GM18867 (cell line): ENCODE results near the gene MRPS14.
"Not testable (repeated sequence)": the region's sequence is repeated elsewhere in the genome, so short reads cannot be mapped to it uniquely, and the experiment has no call there.

Experiments
- ATAC-seq: cut with Tn5 transposase; IDR thresholded peaks from one replicate; pipeline ENCODE4 v1.9.1; 2021; ENCODE audit warnings: mild to moderate bottlenecking, moderate library complexity; ENCODE audit not compliant: unreplicated experiment

MRPS14 gene

GRCh38 chr1:175024773-175025172 lies 1.5 kb upstream of the MRPS14 start:
- ATAC-seq, result no peak

DNA sequence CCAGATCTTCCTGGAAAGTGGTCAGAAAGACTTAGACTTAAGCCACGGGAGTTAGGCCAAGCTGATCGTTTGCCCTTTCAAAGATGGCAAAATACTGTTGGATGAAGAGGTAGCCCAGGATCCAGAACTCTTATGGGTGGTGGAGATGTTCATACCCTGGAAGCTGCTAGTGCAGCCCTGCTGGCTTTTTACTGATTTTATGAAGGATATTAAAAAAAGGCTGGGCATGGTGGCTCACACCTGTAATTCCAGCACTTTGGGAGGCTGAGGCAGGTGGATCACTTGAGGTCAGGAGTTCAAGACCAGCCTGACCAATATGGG lies 657 bp upstream of the MRPS14 start:
- not testable (repeated sequence) for ATAC-seq

- no peak for ATAC-seq
Measured at GRCh38 chr1:175019524-175019923, 3.7 kb downstream of the MRPS14 start.

- ATAC-seq, result no peak
Measured at GRCh38 chr1:175015243-175015642, 8.0 kb downstream of the MRPS14 start.

- ATAC-seq, result no peak
Measured at GRCh38 chr1:175013445-175013844, 9.8 kb downstream of the MRPS14 start.

DNA sequence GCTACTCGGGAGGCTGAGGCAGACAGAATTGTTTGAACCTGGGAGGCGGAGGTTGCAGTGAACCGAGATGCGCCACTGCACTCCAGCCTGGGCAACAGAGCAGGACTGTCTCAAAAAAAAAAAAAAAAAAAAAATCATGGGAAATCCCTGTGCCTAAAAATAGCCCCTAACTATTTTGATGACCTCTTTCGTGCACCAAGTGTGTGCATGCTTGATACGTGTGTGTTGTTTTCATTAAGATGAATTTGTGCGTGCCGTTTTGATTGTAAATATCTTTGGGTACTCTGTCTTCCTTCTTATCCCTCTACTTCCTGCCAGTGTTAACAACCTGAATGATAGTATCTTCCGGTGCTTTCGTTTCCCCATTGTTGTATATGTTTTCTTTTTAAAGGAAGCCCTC lies 13.7 kb downstream of the MRPS14 start:
- no peak for ATAC-seq

DNA sequence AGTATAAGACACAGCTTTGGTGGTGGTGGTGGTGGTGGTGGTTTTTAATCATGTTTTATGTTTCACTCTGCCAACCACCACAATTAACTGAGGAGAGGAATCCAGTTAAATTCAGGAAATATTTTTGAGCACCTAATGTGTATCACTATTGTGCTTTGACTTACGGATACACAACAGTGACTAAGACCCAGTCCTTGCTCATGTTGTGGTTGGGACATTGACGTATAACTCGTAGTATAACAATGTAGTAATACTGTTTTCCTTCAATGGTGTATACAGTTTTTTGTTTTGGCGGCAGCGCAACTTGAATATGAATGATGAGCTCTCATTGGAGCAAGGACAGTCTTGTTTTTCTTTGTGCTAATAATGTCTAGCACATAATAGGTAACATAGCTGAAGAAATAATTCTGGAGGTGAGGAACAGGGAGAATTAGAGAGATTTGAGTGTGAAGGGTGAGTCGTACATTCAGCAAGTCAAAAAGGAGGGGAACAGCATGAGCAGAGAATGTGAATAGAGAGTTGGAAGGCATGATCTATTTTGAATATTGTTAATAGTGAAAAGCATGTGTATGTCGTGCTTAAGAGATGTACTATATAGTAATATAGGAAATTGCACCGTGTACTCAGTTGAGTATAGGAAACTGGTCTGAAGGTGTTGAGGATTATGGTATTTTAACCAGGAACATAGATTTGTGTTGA lies 18.0 kb downstream of the MRPS14 start:
- ATAC-seq, result no peak

DNA sequence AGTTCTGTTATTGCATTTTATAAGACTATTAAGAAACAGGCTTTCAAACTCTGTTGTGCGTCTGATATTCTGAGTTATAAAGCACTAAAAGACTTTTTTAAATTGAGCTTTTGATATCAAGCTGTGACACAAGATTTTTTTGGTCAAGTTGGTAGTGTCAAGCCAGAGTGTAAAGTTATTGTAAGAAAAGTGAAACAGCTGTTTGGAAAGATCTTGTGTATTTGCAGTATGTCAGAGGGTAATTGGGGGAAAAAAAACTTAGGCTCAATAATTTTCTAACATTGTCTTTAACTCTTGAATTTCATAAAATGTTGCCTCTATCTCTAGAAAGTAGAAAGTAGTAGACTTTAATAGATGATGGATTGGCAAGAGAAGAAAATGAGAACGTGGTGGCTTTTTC lies 19.7 kb downstream of the MRPS14 start:
- ATAC-seq, result no peak

DNA sequence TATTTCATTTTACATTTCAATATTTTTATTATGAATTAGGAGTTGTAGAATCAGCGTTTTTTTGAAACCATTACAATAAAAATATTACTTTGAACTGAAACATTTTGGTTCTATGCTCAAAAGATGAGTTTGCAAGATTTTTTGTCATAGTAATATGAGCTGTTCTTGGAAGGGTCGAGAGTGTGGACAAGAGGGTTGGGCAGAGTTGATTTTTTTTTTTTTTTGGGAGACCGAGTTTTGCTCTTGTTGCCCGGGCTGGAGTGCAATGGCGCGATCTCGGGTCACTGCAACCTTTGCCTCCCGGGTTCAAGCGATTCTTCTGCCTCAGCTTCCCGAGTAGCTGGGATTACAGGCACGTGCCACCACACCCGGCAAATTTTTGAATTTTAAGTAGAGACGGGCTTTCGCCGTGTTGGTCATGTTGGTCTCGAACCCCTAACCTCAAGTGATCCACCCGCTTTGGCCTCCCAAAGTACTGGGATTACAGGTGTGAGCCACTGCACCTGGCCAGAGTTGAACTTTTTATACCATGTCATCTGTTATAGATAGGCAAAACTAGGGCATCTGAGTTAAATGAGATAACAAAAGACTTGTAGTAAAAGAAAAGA lies 20.2 kb downstream of the MRPS14 start:
- ATAC-seq, result no peak

DNA sequence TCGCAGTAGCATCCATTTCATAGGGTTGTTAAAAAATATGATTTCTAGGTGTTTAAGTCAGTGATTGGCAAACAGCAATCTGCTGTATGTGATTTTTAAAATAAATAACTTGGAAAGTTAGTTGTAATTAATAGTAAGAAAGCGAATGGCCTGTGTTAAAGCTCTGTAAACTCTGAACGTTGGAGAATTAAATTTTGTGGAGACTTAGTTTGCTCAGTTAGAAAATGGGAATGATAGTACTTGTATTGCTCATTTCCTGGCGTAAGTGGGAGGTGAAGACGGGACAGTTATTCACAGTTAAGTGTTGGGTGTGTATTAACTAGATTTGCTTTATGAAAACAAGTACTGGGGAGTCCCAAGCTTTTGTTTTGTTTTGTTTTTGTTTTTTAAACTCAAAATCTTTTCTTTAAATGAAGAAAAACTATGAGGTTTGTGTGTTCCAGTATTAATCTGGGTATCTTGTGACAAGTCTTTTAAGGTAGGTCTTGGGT lies 22.5 kb downstream of the MRPS14 start:
- no peak for ATAC-seq

GRCh38 chr1:174999936-175000696 lies 23.1 kb downstream of the MRPS14 start, which contains the start of gene CACYBP:
CACYBP (plus strand) TSS chr1:174999947; CDS start chr1:175000181, 234 bp downstream.
- peak; percentile 3 for ATAC-seq

DNA sequence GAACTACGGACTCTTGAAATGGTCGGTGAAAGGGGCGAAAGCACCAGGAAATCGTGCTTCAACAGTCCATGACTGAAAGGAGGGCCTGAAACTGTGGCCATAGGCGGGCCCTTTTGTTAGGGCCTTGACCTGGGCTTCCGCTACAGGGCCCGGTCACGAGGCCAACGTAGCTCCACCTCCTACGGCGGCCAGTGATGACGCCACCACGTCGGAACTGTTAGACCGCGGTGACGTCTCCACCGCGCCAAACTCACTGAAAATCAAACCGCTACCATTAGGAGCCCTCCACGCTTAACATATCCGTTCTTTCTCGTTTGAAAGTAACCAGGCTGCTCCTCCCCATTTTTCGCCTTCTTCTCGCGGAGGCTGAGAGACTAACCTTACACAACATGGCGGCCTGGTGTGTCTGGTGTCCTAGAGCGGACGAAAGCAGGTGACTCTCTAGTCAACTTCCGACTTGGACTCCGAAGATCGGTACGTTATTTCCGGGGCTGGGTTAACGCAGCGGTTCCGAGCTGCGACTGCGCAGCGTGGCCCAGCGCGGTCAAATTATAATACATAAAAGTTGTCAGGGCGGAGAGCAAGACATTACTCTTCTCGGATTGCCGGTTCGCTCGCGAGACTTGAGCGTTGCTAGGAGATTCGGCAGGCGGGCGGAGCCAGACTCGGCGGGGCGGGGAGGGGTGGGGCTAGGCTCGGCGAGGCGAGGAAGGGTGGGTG lies 23.8 kb downstream of the MRPS14 start:
- peak; percentile 80 for ATAC-seq

GRCh38 chr1:174998569-174999215 lies 24.5 kb downstream of the MRPS14 start:
- ATAC-seq, result no peak

GRCh38 chr1:174997041-174997440 lies 26.2 kb downstream of the MRPS14 start:
- ATAC-seq, result no peak

- ATAC-seq, result no peak
Measured at GRCh38 chr1:174996476-174996875, 26.7 kb downstream of the MRPS14 start.

- ATAC-seq, result no peak
Measured at GRCh38 chr1:174995916-174996315, 27.3 kb downstream of the MRPS14 start.

GRCh38 chr1:174995121-174995520 lies 28.1 kb downstream of the MRPS14 start:
- no peak for ATAC-seq

GRCh38 chr1:174991473-174991872 lies 31.8 kb downstream of the MRPS14 start:
- ATAC-seq, result no peak

DNA sequence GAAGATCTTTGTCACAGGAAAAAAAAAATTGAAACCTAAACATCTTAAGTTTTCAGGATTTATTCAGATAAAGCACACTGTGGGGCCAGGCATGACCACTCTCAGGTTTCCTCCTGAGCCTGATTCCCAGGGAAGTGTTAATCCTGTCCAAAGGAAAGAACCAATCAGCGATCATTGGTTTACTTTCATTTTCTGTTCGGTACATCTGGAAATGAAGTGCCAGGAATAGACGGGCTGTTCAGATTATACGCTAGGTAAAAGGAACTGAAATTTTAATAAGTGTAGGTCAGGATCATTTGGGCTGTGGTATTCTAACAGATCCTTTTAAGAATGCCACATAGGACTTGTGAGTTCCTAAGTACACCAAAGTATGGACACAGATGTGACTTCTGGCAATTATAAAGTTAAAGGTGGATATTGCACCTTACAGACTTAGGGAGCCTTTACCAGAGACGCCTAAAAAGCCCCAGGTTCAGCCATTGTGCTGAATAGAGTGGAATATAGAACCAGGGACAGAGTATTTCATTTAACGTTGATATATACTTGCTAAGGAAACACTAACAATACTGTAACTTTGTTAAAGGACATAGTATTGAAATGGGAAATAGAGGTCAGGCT lies 32.7 kb downstream of the MRPS14 start:
- no peak for ATAC-seq

DNA sequence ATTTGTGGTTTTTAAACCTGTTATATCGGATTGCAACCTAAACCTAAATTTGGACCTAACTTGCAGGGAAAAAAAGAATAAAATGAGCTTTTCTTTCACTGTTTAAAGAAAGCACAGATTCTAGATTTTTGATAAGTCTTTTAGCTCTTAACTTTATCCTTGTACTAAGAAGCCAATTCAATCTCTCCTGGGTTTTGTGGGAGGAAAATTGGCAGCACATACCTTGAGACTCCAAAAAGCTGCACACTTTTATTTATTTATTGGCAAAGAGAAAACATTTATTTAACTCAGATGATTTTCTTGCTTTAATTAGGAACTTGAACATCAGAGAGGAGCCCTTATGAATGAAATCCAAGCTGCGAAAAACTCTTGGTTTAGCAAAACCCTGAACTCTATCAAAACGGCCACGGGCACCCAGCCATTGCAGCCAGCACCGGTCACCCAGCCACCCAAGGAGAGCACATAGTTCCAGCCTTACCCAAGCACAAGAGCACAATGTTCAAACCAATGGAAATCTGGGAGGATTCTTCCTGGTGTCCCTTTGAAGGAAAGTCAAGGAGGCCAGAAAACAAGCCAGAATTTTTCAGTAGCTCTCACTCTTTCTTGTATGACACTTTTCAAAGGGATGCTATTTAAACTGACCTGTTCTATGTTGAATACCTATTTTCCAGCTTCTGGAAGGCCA lies 33.5 kb downstream of the MRPS14 start:
- ATAC-seq, result no peak
